Transverse colon (tissue), 4 donors: ENCODE results near the gene CSH1.
"Not testable (repeated sequence)": the region's sequence is repeated elsewhere in the genome, so short reads cannot be mapped to it uniquely, and the experiment has no call there.

Experiments used
- EP300 ChIP-seq: sonication (generic); formaldehyde crosslinking; IDR thresholded peaks from one replicate; pipeline ENCODE4 v1.6.1; 2017; ENCODE audit warnings: antibody characterized with exemption, low read depth
- POLR2A ChIP-seq: fragments of 450-650 bp; IDR thresholded peaks from one replicate; pipeline ENCODE4 v1.6.1; 2016; ENCODE audit warnings: antibody characterized with exemption, mild to moderate bottlenecking, moderate library complexity
- POLR2AphosphoS5 ChIP-seq, 3 donors: sonication (generic); formaldehyde crosslinking; IDR thresholded peaks; one replicate each; pipeline ENCODE4 v1.6.1; 2016; ENCODE audit warnings: antibody characterized with exemption in 3 of 3
- TF ChIP-seq, protein P1 (sequence below), 5 experiments: fragments of 200-600 bp in 3 of 5; fragments of 450-650 bp in 2 of 5; sonication (generic) in 3 of 5; IDR thresholded peaks; 1 replicate in 2 of 5; 2 replicates in 3 of 5; pipeline ENCODE4 v1.5.1; 2016 to 2017; ENCODE audit warnings: antibody characterized with exemption in 5 of 5, inconsistent platforms in 3 of 5, mild to moderate bottlenecking in 2 of 5, moderate library complexity in 1 of 5

DNA sequence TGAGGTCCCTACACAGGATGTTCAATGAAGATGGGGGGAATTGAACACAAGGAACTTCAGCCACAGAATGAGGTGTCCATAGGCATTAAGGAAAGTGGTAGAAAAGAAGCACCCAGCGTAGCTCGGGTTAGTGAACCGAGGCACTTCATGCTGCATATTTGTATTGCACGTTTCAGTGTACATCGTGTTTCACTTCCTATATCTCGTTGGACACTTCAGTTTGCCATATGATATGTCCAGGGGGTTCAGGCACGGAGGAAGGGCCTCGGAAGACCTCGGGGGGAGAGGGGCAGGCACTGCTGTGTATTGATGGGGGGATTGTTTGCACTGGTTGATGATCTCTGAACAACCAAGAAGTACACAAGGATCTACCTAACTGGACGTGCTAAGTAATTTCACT, 19.4 kb upstream of the CSH1 start:
- TF ChIP-seq, protein P1, sequence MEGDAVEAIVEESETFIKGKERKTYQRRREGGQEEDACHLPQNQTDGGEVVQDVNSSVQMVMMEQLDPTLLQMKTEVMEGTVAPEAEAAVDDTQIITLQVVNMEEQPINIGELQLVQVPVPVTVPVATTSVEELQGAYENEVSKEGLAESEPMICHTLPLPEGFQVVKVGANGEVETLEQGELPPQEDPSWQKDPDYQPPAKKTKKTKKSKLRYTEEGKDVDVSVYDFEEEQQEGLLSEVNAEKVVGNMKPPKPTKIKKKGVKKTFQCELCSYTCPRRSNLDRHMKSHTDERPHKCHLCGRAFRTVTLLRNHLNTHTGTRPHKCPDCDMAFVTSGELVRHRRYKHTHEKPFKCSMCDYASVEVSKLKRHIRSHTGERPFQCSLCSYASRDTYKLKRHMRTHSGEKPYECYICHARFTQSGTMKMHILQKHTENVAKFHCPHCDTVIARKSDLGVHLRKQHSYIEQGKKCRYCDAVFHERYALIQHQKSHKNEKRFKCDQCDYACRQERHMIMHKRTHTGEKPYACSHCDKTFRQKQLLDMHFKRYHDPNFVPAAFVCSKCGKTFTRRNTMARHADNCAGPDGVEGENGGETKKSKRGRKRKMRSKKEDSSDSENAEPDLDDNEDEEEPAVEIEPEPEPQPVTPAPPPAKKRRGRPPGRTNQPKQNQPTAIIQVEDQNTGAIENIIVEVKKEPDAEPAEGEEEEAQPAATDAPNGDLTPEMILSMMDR (IDR thresholded peaks at IDR 0.05): not testable (repeated sequence)
- not testable (repeated sequence) for TF ChIP-seq POLR2A; POLR2AphosphoS5 (IDR thresholded peaks at IDR 0.05); EP300
